ENCODE results near the gene SPG7.

Gene SPG7

GRCh38 chr16:89602273-89602951, 94.2 kb downstream of the SPG7 start:
- peak; percentile 86 for DNase-seq

- DNase-seq, result no peak
Measured at GRCh38 chr16:89602952-89603590, 94.9 kb downstream of the SPG7 start.

- DNase-seq, result no peak
Measured at GRCh38 chr16:89604764-89605163, 96.6 kb downstream of the SPG7 start.

GRCh38 chr16:89605186-89605970, 97.2 kb downstream of the SPG7 start:
- DNase-seq, result no peak

GRCh38 chr16:89606006-89606405, 97.8 kb downstream of the SPG7 start:
- DNase-seq, result no peak
